ENCODE measurements around the gene ZBTB7A.

ZBTB7A gene

DNA sequence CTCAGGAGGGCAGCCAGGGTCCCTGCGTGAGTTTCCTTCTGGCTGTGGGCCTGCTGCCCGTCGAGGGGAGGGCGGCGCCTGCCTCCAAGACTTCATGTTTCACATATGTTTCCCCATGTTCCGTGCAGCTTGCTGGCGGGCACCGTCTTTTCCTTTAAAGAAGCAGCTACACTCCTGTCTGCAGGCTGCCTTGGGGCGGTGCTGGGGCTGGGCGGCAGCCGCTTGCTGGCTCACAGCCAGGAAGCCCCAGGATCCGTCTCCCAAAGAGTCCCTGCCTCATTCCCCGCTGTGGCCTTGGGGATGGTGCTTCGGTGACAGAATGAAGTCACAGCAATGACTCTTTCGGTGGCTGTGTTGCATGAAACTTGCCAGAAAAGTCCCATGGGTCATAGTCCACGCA lies 34.3 kb downstream of the ZBTB7A start:
- no peak overlapping the region for H3K4me3 ChIP-seq (ENCODE audit: low read length in 2 of 2)
- H3K27ac ChIP-seq (ENCODE audit: low read length): no peak overlapping the region
- no peaks in the 10 kb centered on the region for H3K27me3 ChIP-seq (ENCODE audit: control insufficient read depth in 1 of 2, insufficient read depth in 2 of 2, low read length in 2 of 2)
- peaks cover 36 to 40% of the 10 kb centered on the region in 2 donors for H3K36me3 ChIP-seq (ENCODE audit: control insufficient read depth in 2 of 2, insufficient read depth in 2 of 2, low read length in 2 of 2)
- H3K4me1 ChIP-seq (ENCODE audit: control insufficient read depth, insufficient read depth, low read length): peaks cover 2% of the 10 kb centered on the region
- no peaks in the 10 kb centered on the region for H3K9me3 ChIP-seq (ENCODE audit: control insufficient read depth in 2 of 2, low read length in 2 of 2)
- H3K9ac ChIP-seq (ENCODE audit: low read length in 2 of 2): no peak overlapping the region

DNA sequence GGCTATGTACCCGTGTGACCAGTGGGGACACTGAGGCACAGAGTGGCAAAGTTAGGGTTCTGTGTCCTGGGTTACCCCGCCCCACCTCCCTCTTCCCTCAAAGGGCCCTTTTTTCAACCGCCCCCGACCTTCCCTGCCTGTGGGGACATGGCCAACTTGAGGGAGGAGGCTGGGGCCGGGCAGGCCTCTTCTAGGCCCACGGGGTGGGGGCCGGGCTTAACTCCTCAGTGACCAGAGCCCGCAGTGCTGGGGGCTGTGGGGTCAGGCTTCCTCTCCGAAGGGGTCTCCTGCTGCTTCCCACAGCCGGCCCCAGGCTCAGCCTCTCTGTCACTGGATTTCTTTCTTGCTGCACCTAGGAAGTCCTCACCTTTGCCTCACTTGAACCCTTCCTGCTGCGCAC lies 35.3 kb downstream of the ZBTB7A start:
- H3K27me3 ChIP-seq (ENCODE audit: control insufficient read depth in 1 of 2, insufficient read depth in 2 of 2, low read length in 2 of 2): no peaks in the 10 kb centered on the region
- H3K27ac ChIP-seq (ENCODE audit: low read length): no peak overlapping the region
- no peak overlapping the region for H3K9ac ChIP-seq (ENCODE audit: low read length in 2 of 2)
- H3K4me3 ChIP-seq (ENCODE audit: low read length in 2 of 2): no peak overlapping the region
- H3K36me3 ChIP-seq (ENCODE audit: control insufficient read depth in 2 of 2, insufficient read depth in 2 of 2, low read length in 2 of 2): peaks cover 33 to 35% of the 10 kb centered on the region in 2 donors
- H3K4me1 ChIP-seq (ENCODE audit: control insufficient read depth, insufficient read depth, low read length): peaks cover 2% of the 10 kb centered on the region
- H3K9me3 ChIP-seq (ENCODE audit: control insufficient read depth in 2 of 2, low read length in 2 of 2): no peaks in the 10 kb centered on the region

DNA sequence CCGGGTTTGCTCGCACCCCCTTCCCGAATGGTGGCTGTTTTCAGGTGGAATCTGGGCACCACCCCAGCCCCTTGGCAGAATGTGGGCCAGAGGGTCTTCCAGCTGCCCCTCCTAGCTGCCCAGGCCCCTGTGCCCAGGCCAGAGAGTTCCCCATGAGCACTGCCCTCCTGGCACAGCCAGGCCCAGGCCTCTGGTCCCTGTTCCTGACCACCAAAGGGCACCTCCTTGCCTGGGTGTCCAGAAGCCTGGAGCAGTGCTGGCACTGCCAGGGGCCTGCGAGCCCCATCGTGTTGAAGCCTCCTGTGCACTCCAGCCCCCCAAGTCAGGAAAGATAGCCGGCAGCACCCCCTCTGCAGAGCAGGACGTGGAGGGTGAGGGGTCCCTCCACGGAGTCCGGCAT lies 35.7 kb downstream of the ZBTB7A start:
- H3K36me3 ChIP-seq (ENCODE audit: control insufficient read depth in 2 of 2, insufficient read depth in 2 of 2, low read length in 2 of 2): peaks cover 30 to 37% of the 10 kb centered on the region in 2 donors

DNA sequence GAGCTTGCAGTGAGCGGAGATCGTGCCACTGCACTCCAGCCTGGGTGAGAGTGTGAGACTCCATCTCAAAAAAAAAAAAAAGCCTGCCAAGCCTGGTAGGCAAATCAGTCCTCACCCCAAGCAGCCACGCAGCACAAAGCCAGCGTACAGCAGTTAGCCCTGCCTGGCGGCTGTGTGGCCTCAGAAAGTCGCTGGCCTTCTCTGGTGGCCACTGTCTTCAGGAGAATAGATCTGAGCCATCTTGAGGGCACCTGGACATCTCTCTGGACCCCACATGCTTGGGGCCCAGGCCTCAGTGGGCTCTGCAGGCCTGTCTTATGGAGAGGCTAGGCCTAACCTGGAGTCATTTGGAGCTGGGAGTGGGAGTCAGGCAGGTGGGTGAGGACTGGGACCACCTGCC lies 36.1 kb downstream of the ZBTB7A start:
- Histone ChIP-seq H3K27ac (ENCODE audit: low read length) (no peak overlapping the region), H3K36me3 (ENCODE audit: control insufficient read depth in 2 of 2, insufficient read depth in 2 of 2, low read length in 2 of 2) (peaks cover 26 to 34% of the 10 kb centered on the region in 2 donors), H3K9me3 (ENCODE audit: control insufficient read depth in 2 of 2, low read length in 2 of 2) (no peaks in the 10 kb centered on the region), H3K27me3 (ENCODE audit: control insufficient read depth in 1 of 2, insufficient read depth in 2 of 2, low read length in 2 of 2) (no peaks in the 10 kb centered on the region), H3K4me3 (ENCODE audit: low read length in 2 of 2) (no peak overlapping the region), H3K4me1 (ENCODE audit: control insufficient read depth, insufficient read depth, low read length) (peaks cover 2% of the 10 kb centered on the region), H3K9ac (ENCODE audit: low read length in 2 of 2) (no peak overlapping the region)

More for the DNA sequence above, 35.7 kb downstream of the ZBTB7A start:
- H3K4me1 ChIP-seq (ENCODE audit: control insufficient read depth, insufficient read depth, low read length): peaks cover 2% of the 10 kb centered on the region
- H3K9ac ChIP-seq (ENCODE audit: low read length in 2 of 2): no peak overlapping the region
- H3K9me3 ChIP-seq (ENCODE audit: control insufficient read depth in 2 of 2, low read length in 2 of 2): no peaks in the 10 kb centered on the region
- no peak overlapping the region for H3K4me3 ChIP-seq (ENCODE audit: low read length in 2 of 2)
- no peak overlapping the region for H3K27ac ChIP-seq (ENCODE audit: low read length)
- H3K27me3 ChIP-seq (ENCODE audit: control insufficient read depth in 1 of 2, insufficient read depth in 2 of 2, low read length in 2 of 2): no peaks in the 10 kb centered on the region

DNA sequence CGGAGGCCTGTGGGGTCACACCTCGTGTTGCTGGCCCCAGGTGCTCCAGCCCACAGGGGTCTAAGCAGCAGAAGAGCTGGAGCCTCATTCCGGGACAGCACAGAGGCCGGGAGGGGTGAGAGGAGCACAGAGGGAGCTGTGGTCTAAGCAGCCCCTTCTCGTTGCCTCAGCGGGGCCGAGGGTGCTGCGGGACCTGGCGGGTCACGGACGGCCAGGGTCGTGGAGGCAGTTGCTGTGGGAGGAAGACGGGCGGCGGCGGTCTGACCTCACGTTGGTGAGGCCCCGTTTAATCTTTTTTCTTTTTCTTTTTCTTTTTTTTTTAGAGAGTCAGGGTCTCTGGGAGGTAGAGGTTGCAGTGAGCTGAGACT lies 37.5 kb downstream of the ZBTB7A start:
- Histone ChIP-seq H3K27me3 (ENCODE audit: control insufficient read depth in 1 of 2, insufficient read depth in 2 of 2, low read length in 2 of 2) (no peaks in the 10 kb centered on the region), H3K9ac (ENCODE audit: low read length in 2 of 2) (no peak overlapping the region), H3K36me3 (ENCODE audit: control insufficient read depth in 2 of 2, insufficient read depth in 2 of 2, low read length in 2 of 2) (peaks cover 30 to 41% of the 10 kb centered on the region in 2 donors), H3K27ac (ENCODE audit: low read length) (no peak overlapping the region), H3K4me1 (ENCODE audit: control insufficient read depth, insufficient read depth, low read length) (peaks cover 2% of the 10 kb centered on the region), H3K9me3 (ENCODE audit: control insufficient read depth in 2 of 2, low read length in 2 of 2) (no peaks in the 10 kb centered on the region), H3K4me3 (ENCODE audit: low read length in 2 of 2) (no peak overlapping the region)

DNA sequence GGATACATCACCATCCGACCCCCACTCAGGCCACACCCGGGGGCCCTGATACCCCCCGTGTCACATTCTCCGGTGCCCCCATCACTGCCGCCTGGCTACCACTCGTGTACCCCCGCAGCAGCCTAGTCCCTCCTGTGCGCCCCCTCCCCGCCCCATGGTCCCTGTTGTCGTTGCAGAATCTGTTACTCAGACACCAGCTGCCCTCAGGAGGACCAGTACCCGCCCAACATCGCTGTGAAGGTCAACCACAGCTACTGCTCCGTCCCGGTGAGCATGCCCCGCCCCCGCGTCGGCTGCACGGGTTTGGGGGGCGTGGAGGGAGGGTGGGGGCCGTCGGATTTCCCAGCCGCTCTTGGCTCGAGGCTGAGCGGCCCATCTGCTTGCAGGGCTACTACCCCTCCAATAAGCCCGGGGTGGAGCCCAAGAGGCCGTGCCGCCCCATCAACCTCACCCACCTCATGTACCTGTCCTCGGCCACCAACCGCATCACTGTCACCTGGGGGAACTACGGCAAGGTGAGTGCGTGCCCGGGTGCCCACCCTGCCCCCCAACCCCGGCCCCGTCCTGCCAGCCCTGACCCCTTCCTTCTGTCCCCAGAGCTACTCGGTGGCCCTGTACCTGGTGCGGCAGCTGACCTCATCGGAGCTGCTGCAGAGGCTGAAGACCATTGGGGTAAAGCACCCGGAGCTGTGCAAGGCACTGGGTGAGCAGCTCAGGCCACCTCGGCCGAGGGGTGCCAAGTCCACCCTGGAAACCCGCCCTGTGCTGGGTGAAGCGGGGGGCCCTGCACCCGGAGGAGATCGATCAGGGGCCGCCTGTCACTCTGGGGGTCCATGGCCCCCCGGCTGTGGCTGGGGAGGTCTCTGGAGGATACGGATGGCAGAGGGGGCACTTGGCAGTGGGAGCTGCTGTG lies 38.1 kb downstream of the ZBTB7A start:
- no peaks in the 10 kb centered on the region for H3K9me3 ChIP-seq (ENCODE audit: control insufficient read depth in 2 of 2, low read length in 2 of 2)
- no peaks in the 10 kb centered on the region for H3K27me3 ChIP-seq (ENCODE audit: control insufficient read depth in 1 of 2, insufficient read depth in 2 of 2, low read length in 2 of 2)
- H3K4me1 ChIP-seq (ENCODE audit: control insufficient read depth, insufficient read depth, low read length): peaks cover 2% of the 10 kb centered on the region
- H3K36me3 ChIP-seq (ENCODE audit: control insufficient read depth in 2 of 2, insufficient read depth in 2 of 2, low read length in 2 of 2): peaks cover 26 to 36% of the 10 kb centered on the region in 2 donors
- H3K4me3 ChIP-seq (ENCODE audit: low read length in 2 of 2): no peak overlapping the region
- no peak overlapping the region for H3K9ac ChIP-seq (ENCODE audit: low read length in 2 of 2)
- H3K27ac ChIP-seq (ENCODE audit: low read length): no peak overlapping the region

DNA sequence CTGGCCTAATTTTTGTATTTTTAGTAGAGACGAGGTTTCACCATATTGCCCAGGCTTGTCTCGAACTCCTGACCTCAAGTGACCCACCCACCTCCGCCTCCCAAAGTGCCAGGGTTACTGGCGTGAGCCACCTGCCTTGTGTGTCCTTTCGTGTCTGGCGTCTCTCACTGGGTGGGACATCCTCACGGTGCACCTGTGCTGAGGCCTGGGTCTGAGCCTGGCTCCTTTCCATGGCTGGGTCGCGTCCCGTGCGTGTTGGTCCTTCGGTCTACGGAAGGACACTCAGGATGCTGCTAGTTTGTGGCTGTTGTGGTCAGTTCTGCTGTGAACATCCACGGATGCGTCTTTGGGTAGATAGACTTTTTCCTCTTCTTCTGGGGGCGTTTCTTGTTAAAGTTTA lies 39.6 kb downstream of the ZBTB7A start:
- peaks cover 24 to 31% of the 10 kb centered on the region in 2 donors for H3K36me3 ChIP-seq (ENCODE audit: control insufficient read depth in 2 of 2, insufficient read depth in 2 of 2, low read length in 2 of 2)

DNA sequence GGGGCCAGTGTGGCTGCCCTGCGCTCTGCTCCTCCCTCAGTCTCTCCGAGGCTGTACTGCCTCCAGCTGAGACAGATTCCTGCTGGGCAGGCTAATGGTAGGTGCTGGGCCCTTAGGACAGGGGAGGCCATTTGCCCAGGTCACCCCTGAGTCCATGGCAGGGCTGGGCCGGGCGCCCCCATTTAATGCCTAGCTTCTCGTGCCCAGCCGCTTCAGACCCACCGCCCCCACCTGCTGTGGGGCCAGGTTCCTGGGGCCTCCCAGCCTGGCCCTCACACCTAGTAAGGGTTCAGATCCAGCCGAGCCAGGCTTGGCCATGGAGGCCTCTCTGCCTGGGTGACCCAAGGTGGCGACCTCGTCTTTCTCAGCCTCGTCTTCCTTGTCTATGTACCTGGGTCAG lies 41.4 kb downstream of the ZBTB7A start:
- Histone ChIP-seq H3K9ac (ENCODE audit: low read length in 2 of 2) (no peak overlapping the region), H3K27me3 (ENCODE audit: control insufficient read depth in 1 of 2, insufficient read depth in 2 of 2, low read length in 2 of 2) (no peaks in the 10 kb centered on the region), H3K36me3 (ENCODE audit: control insufficient read depth in 2 of 2, insufficient read depth in 2 of 2, low read length in 2 of 2) (peaks cover 19 to 28% of the 10 kb centered on the region in 2 donors), H3K4me1 (ENCODE audit: control insufficient read depth, insufficient read depth, low read length) (no peaks in the 10 kb centered on the region), H3K4me3 (ENCODE audit: low read length in 2 of 2) (no peak overlapping the region), H3K27ac (ENCODE audit: low read length) (no peak overlapping the region), H3K9me3 (ENCODE audit: control insufficient read depth in 2 of 2, low read length in 2 of 2) (no peaks in the 10 kb centered on the region)

More for the DNA sequence above, 39.6 kb downstream of the ZBTB7A start:
- peaks cover under 1% of the 10 kb centered on the region for H3K4me1 ChIP-seq (ENCODE audit: control insufficient read depth, insufficient read depth, low read length)
- H3K9ac ChIP-seq (ENCODE audit: low read length in 2 of 2): no peak overlapping the region
- H3K27me3 ChIP-seq (ENCODE audit: control insufficient read depth in 1 of 2, insufficient read depth in 2 of 2, low read length in 2 of 2): no peaks in the 10 kb centered on the region
- no peak overlapping the region for H3K4me3 ChIP-seq (ENCODE audit: low read length in 2 of 2)
- H3K9me3 ChIP-seq (ENCODE audit: control insufficient read depth in 2 of 2, low read length in 2 of 2): no peaks in the 10 kb centered on the region
- H3K27ac ChIP-seq (ENCODE audit: low read length): no peak overlapping the region

DNA sequence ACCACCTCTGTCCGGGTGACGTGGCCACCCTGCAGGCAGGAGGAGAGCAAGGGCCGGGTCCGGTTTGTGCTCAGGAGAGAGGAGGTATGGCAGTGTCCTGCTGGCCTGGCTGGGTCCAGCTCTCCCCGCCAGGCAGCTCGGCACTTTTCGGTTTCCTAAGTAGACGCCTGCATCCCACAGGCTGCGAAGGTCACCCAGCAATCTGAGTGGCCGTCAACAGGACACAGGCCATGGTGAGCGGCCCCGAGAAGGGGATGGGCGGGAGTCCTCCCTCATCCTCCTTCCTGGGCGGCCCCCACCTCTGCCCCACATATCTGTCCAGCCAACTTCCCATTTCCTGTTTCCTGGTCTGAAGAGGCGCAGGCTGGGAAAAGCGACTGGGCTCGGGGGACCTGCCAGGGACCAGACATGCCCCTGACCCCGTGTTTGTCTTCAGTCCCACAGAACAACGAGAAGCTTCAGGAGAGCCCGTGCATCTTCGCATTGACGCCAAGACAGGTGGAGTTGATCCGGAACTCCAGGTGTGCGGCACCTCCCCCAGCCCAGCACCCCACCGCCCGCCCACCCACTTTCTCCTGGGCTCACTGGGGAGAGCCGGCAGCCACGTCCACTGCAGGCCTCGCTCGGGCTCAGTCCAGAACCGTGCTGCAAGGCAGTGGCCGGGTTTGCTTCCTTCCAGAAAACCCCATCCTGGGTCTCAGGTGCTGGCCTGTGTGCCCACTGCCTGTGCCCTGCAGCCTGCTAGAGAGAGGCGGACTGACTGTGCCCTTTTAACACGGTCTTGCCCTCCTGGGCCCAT lies 42.9 kb downstream of the ZBTB7A start:
- Histone ChIP-seq H3K4me3 (ENCODE audit: low read length in 2 of 2) (no peak overlapping the region), H3K27me3 (ENCODE audit: control insufficient read depth in 1 of 2, insufficient read depth in 2 of 2, low read length in 2 of 2) (no peaks in the 10 kb centered on the region), H3K4me1 (ENCODE audit: control insufficient read depth, insufficient read depth, low read length) (peaks cover 8% of the 10 kb centered on the region), H3K9me3 (ENCODE audit: control insufficient read depth in 2 of 2, low read length in 2 of 2) (no peaks in the 10 kb centered on the region), H3K9ac (ENCODE audit: low read length in 2 of 2) (no peak overlapping the region), H3K36me3 (ENCODE audit: control insufficient read depth in 2 of 2, insufficient read depth in 2 of 2, low read length in 2 of 2) (peaks cover 19 to 23% of the 10 kb centered on the region in 2 donors), H3K27ac (ENCODE audit: low read length) (no peak overlapping the region)

DNA sequence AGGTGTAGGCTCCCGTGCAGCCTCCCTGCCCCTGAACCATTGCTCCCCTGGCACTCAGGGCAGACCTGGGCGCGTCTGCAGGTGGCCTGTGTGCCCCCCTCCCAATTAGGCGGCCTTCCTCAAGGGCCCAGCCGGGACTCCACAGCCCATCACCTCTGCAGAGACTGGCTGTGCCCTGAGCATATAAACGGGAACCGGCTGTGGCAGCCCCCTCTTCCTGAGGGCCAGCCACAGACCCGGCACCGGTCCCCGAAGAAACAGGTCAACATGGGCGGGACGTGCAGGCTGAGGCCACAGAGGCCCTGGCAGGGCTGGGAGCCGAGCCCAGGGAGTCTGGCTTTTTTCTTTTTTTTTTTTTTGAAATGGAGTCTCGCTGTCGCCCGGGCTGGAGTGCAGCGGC lies 47.1 kb downstream of the ZBTB7A start:
- H3K27ac ChIP-seq (ENCODE audit: low read length): peak overlapping the region; percentile 41
- peaks cover 32% of the 10 kb centered on the region for H3K4me1 ChIP-seq (ENCODE audit: control insufficient read depth, insufficient read depth, low read length)
- H3K36me3 ChIP-seq (ENCODE audit: control insufficient read depth in 2 of 2, insufficient read depth in 2 of 2, low read length in 2 of 2): peaks cover 0 to 5% of the 10 kb centered on the region in 2 donors
- no peak overlapping the region for H3K9ac ChIP-seq (ENCODE audit: low read length in 2 of 2)
- H3K4me3 ChIP-seq (ENCODE audit: low read length in 2 of 2): peak overlapping the region in 1 of 2 donors; percentile 15
- H3K9me3 ChIP-seq (ENCODE audit: control insufficient read depth in 2 of 2, low read length in 2 of 2): no peaks in the 10 kb centered on the region
- H3K27me3 ChIP-seq (ENCODE audit: control insufficient read depth in 1 of 2, insufficient read depth in 2 of 2, low read length in 2 of 2): no peaks in the 10 kb centered on the region
